ENCODE results near the gene TOPAZ1.

TOPAZ1 gene

DNA sequence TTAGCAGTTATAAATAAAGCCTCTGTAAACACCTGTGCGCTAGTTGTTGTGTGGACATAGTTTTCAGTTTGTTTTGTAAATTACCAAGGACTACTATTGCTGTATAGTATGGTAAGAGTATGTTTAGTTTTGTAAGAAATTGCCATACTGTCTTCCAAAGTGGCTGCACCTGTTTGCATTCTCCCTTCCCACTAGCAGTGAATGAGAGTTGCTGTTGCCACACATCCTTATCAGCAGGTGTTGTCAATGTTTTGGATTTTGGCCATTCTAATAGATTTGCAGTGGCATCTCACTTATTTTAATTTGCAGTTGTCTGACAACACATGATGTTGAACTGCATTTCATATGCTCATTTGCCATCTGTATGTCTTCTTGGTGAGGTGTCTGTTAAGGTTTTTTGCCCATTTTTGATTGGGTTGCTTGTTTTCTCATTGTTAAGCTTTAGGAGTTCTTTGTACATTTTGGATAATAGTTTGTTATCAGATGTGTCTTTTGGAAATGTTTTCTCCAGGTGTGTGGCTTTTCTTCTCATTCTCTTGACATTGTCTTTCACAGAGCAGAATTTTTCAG is 111.8 kb downstream of the TOPAZ1 start:
- Histone ChIP-seq H3K4me3 (ENCODE audit: low read length) (no peak overlapping the region), H3K9ac (ENCODE audit: low read depth, low read length) (no peak overlapping the region), H3K27me3 (ENCODE audit: insufficient read depth, low read length) (no peaks in the 10 kb centered on the region), H3K36me3 (ENCODE audit: insufficient read depth, low read length) (peaks cover 5% of the 10 kb centered on the region), H3K27ac (ENCODE audit: low read depth, low read length) (no peak overlapping the region), H3K9me3 (ENCODE audit: insufficient read depth, low read depth, low read length) (0 out of 2 replicates have a peak, but pooled peaks cover 3% of the 10 kb centered on the region), H3K4me1 (ENCODE audit: insufficient read depth, low read length) (peaks cover 9% of the 10 kb centered on the region; the same call in 1 of the 2 replicates)
- WGBS = 96% methylated on average over 1 of the region's 1 CpG

DNA sequence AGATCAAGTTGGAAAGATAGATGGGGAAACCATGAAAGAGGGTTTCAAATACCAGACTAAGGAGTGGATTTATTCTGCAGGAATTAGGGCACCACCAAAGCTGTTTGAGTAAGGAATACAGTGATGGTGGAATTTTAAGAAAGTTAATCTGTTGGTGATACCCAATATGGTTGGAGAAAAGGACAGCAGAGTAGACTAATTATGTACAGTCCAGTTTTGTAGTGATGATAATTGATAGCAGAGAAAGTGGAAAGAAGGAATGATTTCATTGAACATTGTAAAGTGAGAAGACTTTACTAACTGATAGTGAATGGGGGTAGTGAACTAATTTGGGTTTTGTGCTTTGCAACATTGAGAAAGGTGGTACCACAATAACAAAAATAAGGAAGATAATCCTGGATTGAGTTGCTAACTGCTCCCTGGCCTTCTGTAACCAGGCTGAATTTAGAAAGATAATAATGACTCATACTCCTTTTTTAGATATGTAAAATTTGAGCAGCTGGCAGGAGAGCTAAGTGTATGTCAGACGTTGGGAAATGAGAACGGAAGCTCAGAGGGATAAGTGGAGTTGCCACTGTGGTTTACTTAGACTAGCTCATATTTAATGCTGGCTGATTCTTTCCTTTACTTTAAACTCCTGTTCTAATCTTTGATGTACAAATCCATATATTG is 113.8 kb downstream of the TOPAZ1 start:
- Histone ChIP-seq H3K4me1 (ENCODE audit: insufficient read depth, low read length) (peaks cover 26% of the 10 kb centered on the region), H3K4me3 (ENCODE audit: low read length) (no peak overlapping the region), H3K9me3 (ENCODE audit: insufficient read depth, low read depth, low read length) (0 out of 2 replicates have a peak, but pooled peaks cover 3% of the 10 kb centered on the region), H3K36me3 (ENCODE audit: insufficient read depth, low read length) (peaks cover 7% of the 10 kb centered on the region), H3K9ac (ENCODE audit: low read depth, low read length) (no peak overlapping the region), H3K27me3 (ENCODE audit: insufficient read depth, low read length) (no peaks in the 10 kb centered on the region), H3K27ac (ENCODE audit: low read depth, low read length) (no peak overlapping the region)
- 50% methylated on average over 2 of the region's 2 CpGs for WGBS

DNA sequence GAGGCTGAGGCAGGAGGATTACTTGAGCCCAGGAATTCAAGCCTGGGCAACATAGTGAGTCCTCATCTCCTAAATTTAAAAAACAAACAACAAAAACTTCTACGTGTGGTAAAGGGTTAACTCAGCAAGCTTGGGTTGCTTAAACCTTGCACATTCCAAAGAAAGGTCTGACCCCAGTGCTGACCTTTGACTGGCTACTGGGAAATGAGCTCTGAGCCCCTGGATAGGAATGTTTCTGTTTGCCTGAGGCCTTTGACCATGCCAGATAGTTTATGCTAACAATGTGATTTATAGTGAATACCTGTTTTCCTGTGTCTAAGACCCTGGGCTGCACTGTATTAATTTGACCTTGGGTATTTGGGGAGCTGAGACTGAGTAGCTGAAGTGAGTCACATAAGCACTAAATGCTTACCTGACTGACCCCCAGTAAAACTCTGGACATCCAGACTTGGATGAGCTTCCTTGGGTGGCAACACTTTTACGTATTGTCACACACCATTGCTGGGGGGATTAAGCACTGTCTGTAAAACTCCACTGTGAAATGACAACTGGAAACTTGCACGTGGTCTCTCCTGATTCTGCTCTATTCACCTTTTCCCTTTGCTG is 117.6 kb downstream of the TOPAZ1 start:
- no peaks in the 10 kb centered on the region for H3K27me3 ChIP-seq (ENCODE audit: insufficient read depth, low read length)
- H3K36me3 ChIP-seq (ENCODE audit: insufficient read depth, low read length) = peaks cover 15% of the 10 kb centered on the region
- peak overlapping the region; percentile 45; the same call in 1 of the 2 replicates for H3K9ac ChIP-seq (ENCODE audit: low read depth, low read length)
- H3K4me3 ChIP-seq (ENCODE audit: low read length) = peak overlapping the region; percentile 22; the same call in 1 of the 2 replicates
- H3K27ac ChIP-seq (ENCODE audit: low read depth, low read length) = peak overlapping the region; percentile 79
- 55% methylated on average over 3 of the region's 3 CpGs for WGBS
- no peaks in the 10 kb centered on the region for H3K9me3 ChIP-seq (ENCODE audit: insufficient read depth, low read depth, low read length)
- peaks cover 26% of the 10 kb centered on the region for H3K4me1 ChIP-seq (ENCODE audit: insufficient read depth, low read length)

DNA sequence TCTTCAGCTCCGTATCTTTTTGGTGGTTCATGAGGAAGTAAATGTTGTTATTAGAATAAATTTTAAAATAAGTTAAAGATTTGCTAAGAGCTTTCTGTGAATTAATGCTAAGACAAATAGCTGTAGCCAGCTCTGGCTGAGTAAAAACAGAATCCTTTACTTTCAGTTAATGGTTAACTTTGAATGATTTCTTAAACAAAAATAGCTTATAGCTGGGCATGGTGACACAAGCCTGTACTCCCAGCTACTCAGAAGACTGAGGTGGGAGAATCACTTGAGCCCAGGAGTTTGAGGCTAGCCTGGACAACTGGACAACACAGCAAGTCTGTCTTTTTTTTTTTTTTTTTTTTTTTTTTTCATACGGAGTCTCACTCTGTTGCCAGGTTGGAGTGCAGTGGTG is 121.9 kb downstream of the TOPAZ1 start:
- Histone ChIP-seq H3K9me3 (ENCODE audit: insufficient read depth, low read depth, low read length) (no peaks in the 10 kb centered on the region), H3K4me3 (ENCODE audit: low read length) (no peak overlapping the region), H3K27ac (ENCODE audit: low read depth, low read length) (no peak overlapping the region), H3K9ac (ENCODE audit: low read depth, low read length) (no peak overlapping the region), H3K27me3 (ENCODE audit: insufficient read depth, low read length) (no peaks in the 10 kb centered on the region), H3K4me1 (ENCODE audit: insufficient read depth, low read length) (peaks cover 22% of the 10 kb centered on the region), H3K36me3 (ENCODE audit: insufficient read depth, low read length) (peaks cover 21% of the 10 kb centered on the region)
- WGBS = 98% methylated on average over 2 of the region's 2 CpGs

DNA sequence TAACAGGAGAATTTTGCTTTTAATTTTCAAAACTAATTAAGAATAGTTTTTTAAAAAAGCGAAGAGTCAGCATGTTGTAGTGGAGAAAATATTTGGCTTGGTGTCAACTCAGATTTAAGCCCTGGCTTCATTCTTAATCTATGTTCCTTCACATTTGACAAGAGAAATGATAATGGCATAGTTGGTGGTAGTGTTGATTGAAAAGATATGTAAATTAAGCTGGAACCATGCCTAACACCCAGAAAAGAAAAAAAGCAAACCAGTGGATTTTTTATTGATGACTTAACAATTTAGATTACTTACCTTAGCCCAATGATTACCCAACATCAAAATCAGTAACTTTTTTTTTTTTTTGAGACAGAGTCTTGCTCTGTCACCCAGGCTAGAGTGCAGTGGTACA is 124.3 kb downstream of the TOPAZ1 start:
- peaks cover 5% of the 10 kb centered on the region for H3K4me1 ChIP-seq (ENCODE audit: insufficient read depth, low read length)
- WGBS = 100% methylated on average over 1 of the region's 1 CpG
- H3K27ac ChIP-seq (ENCODE audit: low read depth, low read length) = no peak overlapping the region
- H3K4me3 ChIP-seq (ENCODE audit: low read length) = no peak overlapping the region
- no peaks in the 10 kb centered on the region for H3K27me3 ChIP-seq (ENCODE audit: insufficient read depth, low read length)
- peaks cover 23% of the 10 kb centered on the region for H3K36me3 ChIP-seq (ENCODE audit: insufficient read depth, low read length)
- no peak overlapping the region for H3K9ac ChIP-seq (ENCODE audit: low read depth, low read length)
- no peaks in the 10 kb centered on the region for H3K9me3 ChIP-seq (ENCODE audit: insufficient read depth, low read depth, low read length)

DNA sequence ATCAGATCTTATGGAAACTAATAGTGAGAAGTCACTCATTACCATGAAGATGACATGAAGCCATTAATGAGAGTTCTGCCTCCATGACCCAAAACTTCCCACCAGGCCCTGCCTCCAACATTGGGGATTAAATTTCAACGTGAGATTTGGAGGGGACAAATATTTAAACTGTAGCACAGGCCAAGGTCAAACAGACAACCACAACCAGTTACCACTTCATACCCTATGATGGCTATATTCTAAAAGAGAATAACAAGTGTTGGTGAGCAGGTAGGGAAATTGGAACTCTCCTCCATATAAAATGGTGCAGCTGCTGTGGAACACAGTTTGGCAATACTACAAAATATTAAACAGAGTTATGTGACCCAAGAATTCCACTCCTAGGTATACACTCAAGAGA is 133.8 kb downstream of the TOPAZ1 start:
- H3K4me3 ChIP-seq (ENCODE audit: low read length) = no peak overlapping the region
- no peaks in the 10 kb centered on the region for H3K4me1 ChIP-seq (ENCODE audit: insufficient read depth, low read length)
- peaks cover 8% of the 10 kb centered on the region for H3K36me3 ChIP-seq (ENCODE audit: insufficient read depth, low read length)
- no peak overlapping the region for H3K27ac ChIP-seq (ENCODE audit: low read depth, low read length)
- no peaks in the 10 kb centered on the region for H3K27me3 ChIP-seq (ENCODE audit: insufficient read depth, low read length)
- peaks cover 22% of the 10 kb centered on the region for H3K9me3 ChIP-seq (ENCODE audit: insufficient read depth, low read depth, low read length)
- no peak overlapping the region for H3K9ac ChIP-seq (ENCODE audit: low read depth, low read length)
- WGBS = no CpG with 5 or more reads among the region's 1 CpG
